ENCODE measurements around the gene PADI2.

Gene PADI2

GRCh38 chr1:17137441-17137840 lies 18.2 kb upstream of the PADI2 start:
- no peak for FAIRE-seq

GRCh38 chr1:17136936-17137335 lies 17.7 kb upstream of the PADI2 start:
- no peak for FAIRE-seq

- FAIRE-seq, result no peak
Observed at GRCh38 chr1:17136145-17136544, 16.9 kb upstream of the PADI2 start.

GRCh38 chr1:17135530-17135929 lies 16.3 kb upstream of the PADI2 start:
- FAIRE-seq, result no peak

- no peak for FAIRE-seq
Observed at GRCh38 chr1:17134724-17135123, 15.5 kb upstream of the PADI2 start.

GRCh38 chr1:17134034-17134433 lies 14.8 kb upstream of the PADI2 start:
- no peak for FAIRE-seq

GRCh38 chr1:17130138-17130635 lies 10.9 kb upstream of the PADI2 start:
- no peak for FAIRE-seq

- no peak for FAIRE-seq
Observed at GRCh38 chr1:17128361-17128760, 9.1 kb upstream of the PADI2 start.

GRCh38 chr1:17125756-17126237 lies 6.5 kb upstream of the PADI2 start:
- peak; percentile 66 for FAIRE-seq

GRCh38 chr1:17123196-17124045 lies 4.2 kb upstream of the PADI2 start:
- FAIRE-seq, result no peak

- no peak for FAIRE-seq
Observed at GRCh38 chr1:17122521-17123164, 3.4 kb upstream of the PADI2 start.

GRCh38 chr1:17121881-17122280 lies 2.6 kb upstream of the PADI2 start:
- no peak for FAIRE-seq

- no peak for FAIRE-seq
Observed at GRCh38 chr1:17120962-17121837, 1.9 kb upstream of the PADI2 start.

- no peak for FAIRE-seq
Observed at GRCh38 chr1:17120481-17120877, 1.2 kb upstream of the PADI2 start.

GRCh38 chr1:17119773-17120480 lies 676 bp upstream of the PADI2 start:
- no peak for FAIRE-seq

- FAIRE-seq, result no peak
Observed at GRCh38 chr1:17118706-17119075, 560 bp downstream of the PADI2 start.

GRCh38 chr1:17118268-17118667 lies 983 bp downstream of the PADI2 start:
- no peak for FAIRE-seq

- no peak for FAIRE-seq
Observed at GRCh38 chr1:17117451-17118265, 1.6 kb downstream of the PADI2 start.

GRCh38 chr1:17116643-17117042 lies 2.6 kb downstream of the PADI2 start:
- no peak for FAIRE-seq

GRCh38 chr1:17113963-17114362 lies 5.3 kb downstream of the PADI2 start:
- no peak for FAIRE-seq

GRCh38 chr1:17112496-17113236 lies 6.6 kb downstream of the PADI2 start:
- FAIRE-seq, result no peak
